Left cardiac atrium (tissue), 4 donors: Measurements from ENCODE around the gene XRCC6. TPM values are rescaled to one million over a fixed set of nuclear protein-coding genes. Genes with fewer than 3 reads are reported as not detected.
"Not testable (repeated sequence)": the region's sequence is repeated elsewhere in the genome, so short reads cannot be mapped to it uniquely, and the experiment has no call there.

ENCODE experiments used
- ATAC-seq, 2 donors: fragments of 200-7000 bp; cut with Tn5 transposase; one replicate each; pipeline ENCODE4 v1.9.1; 2020; ENCODE audit warnings: mild to moderate bottlenecking in 2 of 2, moderate library complexity in 2 of 2
- DNase-seq: peaks from one replicate; pipeline ENCODE4 v3.0.0-alpha.2; 2020
- intact Hi-C, 2 donors: fragments of 100-400 bp; cut with DNase I; formaldehyde crosslinking; loops; one replicate each; pipeline versions ENCODE4 v1.14.1 to v1.15.1; 2022 to 2023
- long read RNA-seq: library from polyadenylated mRNA; unstranded; transcript quantifications from one replicate; pipeline ENCODE4 v2.0.0, GENCODE V29; 2021
- total RNA-seq, 2 donors: library from RNA; stranded (reverse); fragmentation: NEBNext Ultra II Directional; extraction: Animal tissue kit (Norgen Biotek cat#: 25700); gene quantifications; one replicate each; pipeline ENCODE4 v1.2.1, GENCODE V29; 2021
- donor health status: DM: no; HTN: yes; CAD: no.
- donor health status: DM: no; HTN: yes; CAD: no; lungs with severe emphysema.
- donor health status: DM: yes; HTN: yes; CAD: no.
- donor health status: Dilated cardiomyopathy.

The XRCC6 gene
- total RNA-seq, result 100 to 1,000 TPM; 141 to 169 TPM
- long read RNA-seq, transcript XRCC6-202 (13 exons, 2,296 nt), result major isoform, 555 of 598 reads
- long read RNA-seq, transcript XRCC6-201 (12 exons, 2,709 nt), result minor isoform, 19 of 598 reads
- long read RNA-seq, partial matches to known transcripts, result 5 of 598 reads
- long read RNA-seq, other reads (novel, unspliced or antisense), result 18 of 598 reads

DNA sequence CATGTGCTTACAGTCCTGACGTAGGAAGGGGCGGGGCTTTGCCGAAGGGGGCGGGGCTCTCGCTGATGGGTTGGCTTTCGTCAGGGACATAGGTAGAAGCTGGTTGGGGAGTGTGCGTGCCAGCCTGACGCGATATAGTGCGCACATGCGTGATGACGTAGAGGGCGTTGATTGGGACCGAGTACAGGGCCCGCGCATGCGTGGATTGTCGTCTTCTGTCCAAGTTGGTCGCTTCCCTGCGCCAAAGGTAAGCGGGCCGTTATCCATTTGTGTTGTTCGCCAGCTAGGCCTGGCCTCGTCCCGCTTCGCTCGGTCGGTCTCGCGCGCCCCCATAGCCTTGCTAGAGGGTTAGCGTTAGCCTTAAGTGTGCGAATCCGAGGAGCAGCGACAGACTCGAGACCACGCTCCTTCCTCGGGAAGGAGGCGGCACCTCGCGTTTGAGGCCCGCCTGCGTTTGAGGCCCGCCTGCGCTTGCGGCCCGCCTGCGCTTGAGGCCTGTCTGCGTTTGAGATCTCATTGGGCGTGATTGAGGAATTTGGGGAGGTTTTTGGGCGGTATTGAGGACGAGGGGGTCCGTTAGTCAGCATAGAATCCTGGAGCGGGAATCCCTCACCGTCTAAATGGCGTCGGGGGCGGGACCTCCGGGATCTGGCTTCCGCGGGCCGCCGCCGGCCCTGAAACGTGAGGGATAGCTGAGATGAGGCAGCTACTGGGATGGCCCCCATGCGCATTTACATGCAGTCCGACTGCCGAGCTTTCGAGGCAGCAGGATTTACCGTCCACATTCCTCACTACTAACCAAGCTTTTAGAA is at the start of gene XRCC6:
TSS of gene XRCC6 (plus strand) at position 197 of the 812 bp plus-strand sequence. CDS start 710 bp downstream, outside the sequence.
- intact Hi-C loops, result no loop called here
- ATAC-seq (peak; percentile 98), DNase-seq (peak; percentile 100)

DNA sequence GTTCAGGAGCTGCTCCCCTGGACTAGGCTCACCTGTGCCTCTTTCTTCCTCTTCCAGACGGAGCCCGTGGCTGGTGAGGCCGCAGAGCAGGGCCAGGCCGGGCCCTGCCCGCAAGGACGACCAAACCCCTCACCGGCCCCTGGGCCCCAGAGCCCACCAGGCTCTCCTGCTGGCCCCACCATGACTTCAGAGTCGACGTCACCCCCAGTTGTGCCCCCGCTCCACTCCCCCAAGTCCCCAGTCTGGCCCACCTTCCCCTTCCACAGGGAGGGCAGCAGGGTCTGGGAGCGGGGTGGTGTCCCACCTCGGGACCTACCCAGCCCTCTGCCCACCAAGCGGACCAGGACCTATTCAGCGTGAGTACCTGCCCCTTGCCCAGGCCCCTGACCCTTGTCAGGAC is 49.3 kb upstream of the XRCC6 start:
- intact Hi-C loops, result no loop called here
- DNase-seq (no peak), ATAC-seq (no peak)

DNA sequence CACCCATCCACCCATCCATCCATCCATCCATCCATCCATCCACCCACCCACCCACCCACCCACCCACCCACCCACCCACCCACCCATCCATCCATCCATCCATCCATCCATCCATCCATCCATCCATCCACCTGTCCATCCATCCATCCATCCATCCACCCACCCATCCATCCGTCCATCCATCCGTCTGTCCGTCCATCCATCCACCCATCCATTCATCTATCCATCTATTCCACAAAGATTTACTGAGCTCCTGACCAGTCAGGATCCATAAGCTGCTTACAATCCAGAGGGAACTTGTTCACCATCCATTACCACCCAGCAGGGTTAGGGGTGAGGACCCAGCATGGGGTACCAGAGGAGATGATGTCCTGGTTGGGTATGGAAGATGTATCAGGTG is 48.8 kb upstream of the XRCC6 start:
- intact Hi-C loops, result not testable (repeated sequence)

DNA sequence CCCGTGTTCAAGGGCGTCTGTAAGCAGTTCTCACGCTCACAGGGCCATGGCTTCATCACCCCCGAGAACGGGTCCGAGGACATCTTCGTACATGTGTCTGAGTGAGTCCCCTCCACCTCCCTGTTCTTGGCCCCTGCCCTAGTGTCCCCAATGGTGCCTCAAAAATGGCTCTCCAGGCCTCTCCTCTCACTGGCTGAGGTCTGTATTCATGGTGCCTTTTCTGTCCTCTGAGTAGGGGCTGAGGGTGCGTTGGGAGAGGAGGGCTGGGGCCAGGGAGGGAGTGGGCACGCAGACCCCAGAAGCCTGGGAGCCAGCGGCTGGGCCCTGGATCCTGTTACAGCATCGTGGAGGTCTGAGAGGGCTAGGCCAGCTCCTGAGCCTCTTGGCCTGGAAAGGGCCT is 47.4 kb upstream of the XRCC6 start:
- ATAC-seq (no peak), DNase-seq (no peak)
- intact Hi-C loops, result no loop called here

More for the DNA sequence above, 48.8 kb upstream of the XRCC6 start:
- not testable (repeated sequence) for ATAC-seq, DNase-seq

DNA sequence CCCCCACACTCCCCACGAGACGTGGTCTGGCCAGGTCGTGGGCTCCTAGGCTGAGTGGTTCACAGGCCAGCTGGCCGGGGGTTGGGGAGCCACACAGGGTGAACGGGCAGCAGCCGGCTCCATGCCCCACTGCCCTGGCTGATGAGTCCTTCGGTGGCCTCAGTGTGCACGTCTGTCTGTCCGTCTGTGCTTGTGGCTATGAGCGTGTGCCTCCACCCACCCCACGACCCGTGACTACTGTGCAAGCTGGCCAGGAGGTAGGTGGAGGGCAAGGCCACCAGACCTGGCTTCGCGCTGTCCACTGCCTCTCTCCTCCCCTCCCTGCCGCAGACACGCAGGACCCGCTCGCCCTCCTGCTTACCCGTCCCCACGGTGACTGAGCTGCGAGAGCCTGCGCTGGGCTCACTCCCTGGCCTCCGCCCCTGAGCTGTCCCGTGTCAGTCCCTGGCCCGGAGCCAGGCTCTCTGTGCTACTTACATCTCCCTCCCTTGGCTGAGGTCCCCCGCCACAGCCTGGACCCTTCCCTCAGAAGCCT is 46.2 kb upstream of the XRCC6 start:
- intact Hi-C loops, result no loop called here

DNA sequence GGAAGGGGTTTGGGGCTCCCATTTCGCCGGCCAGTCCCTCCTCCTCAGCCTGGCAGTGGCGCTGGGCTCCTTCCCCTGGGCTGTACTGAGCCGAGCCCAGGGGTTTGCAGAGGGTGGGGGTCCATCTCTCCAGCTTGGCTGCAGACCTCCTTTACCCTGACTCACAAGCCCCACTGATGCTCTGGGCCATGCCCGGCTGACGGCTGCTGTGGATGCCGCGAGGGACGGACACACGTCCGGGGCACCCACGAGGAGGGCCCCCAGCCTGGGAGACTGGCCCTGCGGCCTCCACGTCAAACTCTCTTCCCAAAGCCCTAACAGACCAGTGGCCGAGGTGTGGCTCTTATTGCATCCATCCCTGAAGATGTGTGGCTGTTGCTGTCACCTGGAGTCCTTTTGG is 45.6 kb upstream of the XRCC6 start:
- intact Hi-C loops, result no loop called here
- peak in 1 of 2 donors; percentile 1 for ATAC-seq
- DNase-seq, result no peak

More for the DNA sequence above, 46.2 kb upstream of the XRCC6 start:
- DNase-seq (peak; percentile 87), ATAC-seq (peak; percentile 56 to 83)

DNA sequence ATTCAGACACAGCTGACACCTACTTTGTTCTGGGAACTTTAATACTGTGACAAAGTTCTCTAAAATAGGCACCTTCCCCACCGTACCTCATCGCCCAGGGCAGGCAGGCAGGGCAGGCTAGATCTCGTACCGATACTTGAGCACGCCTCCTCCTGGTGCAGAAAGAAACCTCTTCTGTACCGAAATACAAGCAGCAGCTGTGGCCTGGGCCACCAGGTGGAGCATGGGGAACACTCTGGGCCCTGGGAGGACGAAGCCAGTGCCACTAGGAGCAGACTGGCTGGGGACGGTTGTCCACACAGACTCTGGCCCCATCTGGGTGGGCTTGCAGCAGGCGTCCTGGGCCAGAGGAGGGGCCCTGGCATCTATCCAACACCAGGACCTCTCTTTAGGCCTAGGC is 44.2 kb upstream of the XRCC6 start:
- peak; percentile 39 to 65 for ATAC-seq
- intact Hi-C loops, result no loop called here
- DNase-seq, result peak; percentile 62

DNA sequence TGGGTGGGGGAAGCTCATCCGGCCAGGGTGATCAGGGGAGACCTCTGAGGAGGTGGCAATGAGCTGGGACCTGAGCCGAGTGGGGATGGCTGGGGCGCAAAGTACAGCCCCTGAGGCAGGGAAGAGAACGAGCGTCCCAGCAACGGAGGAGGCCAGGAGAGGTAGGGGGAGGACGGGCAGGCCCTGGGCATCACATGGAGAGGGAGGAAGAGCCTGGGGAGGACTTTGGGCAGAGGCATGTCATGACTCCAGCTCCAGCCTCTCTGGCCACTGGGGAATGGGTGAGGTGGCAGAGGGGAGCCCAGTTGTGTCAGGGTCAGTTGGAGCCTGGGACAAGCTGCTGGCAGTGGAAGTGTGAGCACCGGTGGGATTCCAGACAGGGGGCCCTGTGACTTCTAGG is 43.0 kb upstream of the XRCC6 start:
- DNase-seq (no peak), ATAC-seq (no peak)
- intact Hi-C loops, result no loop called here

DNA sequence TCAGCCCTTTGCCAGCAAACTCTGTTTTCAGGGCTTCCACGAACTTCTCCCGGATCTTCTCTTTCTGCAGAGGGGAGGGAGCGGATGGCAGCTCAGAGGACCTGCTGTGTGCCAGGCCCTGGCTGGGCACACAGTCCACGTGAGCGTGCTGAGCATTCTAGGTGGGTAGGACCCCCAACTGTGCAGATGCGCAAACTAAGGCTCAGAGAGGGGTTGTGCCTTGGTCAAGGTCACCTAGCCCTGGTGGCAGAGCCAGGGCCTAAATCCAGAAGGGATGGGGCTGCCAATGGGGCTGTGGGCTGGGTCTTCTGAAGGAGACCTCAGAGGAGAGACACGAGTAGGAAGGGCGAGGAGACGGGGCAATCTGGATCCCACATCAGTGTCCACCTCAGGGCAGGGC is 42.3 kb upstream of the XRCC6 start:
- ATAC-seq (no peak), DNase-seq (no peak)
- intact Hi-C loops, result no loop called here

DNA sequence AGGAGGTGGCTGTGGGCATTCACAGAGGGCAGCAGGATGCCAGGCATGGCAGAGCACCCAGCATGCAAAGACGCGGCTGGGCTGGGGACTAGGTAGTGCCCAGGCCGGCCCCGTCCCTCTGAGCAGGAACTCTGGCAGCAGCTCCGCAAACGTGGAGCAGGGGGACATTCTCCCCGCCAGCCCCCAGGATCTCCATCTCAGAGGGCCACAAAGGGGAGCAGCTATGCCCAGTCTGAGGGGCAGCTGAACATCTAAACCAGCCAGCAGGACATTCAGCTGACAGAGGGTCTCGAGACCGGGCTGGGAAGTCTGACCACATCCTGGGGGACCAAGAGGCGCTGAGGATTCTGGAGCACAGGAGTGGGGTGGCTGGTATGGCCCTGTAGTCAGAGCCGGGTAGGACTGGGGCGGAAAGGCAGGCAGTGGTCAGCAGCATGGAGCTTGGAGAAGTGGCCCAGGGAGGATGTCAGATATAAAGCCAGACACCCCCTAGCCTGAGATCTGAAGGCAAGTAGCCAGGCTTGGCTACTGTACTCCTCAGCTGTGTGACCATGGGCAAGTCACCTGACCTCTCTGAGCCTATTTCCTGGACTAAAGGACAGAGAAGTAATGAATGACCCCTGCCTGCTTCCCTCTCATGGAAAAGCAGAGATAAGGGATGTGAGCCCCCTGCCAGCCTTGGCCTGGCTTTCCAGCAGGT is 41.6 kb upstream of the XRCC6 start:
- intact Hi-C loops, result no loop called here
- ATAC-seq (no peak), DNase-seq (no peak)

DNA sequence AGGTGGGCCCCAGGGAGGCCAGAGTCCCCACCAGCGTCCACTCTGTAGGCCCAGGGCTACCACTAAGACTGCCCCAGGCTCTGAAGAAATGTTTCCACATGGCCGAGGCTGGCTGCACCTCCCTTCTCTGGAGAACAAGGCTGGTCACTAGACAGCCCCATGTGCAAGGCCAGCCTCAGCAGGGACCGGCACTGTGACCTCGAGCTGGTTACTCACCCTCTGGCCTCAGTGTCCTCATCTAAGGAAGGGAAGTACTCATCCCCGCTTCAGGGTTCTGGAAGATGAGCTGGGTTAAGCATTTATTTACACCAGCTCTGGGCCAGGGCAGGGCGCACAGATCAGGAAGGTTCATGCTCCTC is 41.1 kb upstream of the XRCC6 start:
- ATAC-seq (no peak), DNase-seq (no peak)
- intact Hi-C loops, result no loop called here

DNA sequence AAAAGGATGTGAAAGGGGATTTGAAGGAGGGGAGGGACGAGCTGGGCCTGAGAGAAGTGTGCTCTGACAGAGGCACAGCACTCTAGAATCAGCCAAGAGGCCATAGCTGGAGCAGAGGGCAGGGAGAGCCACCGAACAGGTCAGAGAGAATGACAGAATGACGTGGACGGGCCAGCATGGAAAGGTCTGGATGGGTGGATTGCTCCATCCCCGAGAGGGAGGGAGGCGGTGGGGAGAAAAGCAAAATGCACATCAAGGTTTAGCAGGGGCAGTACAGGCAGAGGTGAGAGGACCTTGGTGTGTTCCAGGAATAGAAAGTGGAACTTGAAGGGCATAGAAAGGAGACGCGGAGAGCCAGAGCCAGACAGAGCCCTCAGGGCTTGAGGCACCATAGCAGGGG is 38.4 kb upstream of the XRCC6 start:
- no peak for ATAC-seq
- no peak for DNase-seq
- intact Hi-C loops, result no loop called here

DNA sequence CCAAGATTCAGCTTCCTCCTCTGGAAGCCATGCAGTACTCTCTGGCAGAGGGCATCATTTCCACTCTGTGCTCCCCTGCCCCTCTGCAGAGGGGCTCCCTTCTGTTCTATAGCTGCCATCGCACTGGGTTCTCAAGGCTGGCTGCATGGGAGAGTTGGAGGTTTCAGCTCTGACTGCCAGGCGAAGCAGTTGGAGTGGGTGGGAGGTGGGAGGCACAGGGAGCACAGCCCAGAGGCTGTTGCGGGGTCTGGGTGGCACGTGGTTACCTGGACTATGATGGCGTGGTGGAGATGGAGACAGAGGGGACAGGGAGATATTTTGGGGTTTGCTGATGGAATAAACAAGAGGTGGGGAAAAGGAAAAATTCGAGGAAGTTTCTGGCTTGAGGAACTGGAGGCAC is 36.2 kb upstream of the XRCC6 start:
- DNase-seq, result no peak
- intact Hi-C loops, result no loop called here
- ATAC-seq, result no peak

DNA sequence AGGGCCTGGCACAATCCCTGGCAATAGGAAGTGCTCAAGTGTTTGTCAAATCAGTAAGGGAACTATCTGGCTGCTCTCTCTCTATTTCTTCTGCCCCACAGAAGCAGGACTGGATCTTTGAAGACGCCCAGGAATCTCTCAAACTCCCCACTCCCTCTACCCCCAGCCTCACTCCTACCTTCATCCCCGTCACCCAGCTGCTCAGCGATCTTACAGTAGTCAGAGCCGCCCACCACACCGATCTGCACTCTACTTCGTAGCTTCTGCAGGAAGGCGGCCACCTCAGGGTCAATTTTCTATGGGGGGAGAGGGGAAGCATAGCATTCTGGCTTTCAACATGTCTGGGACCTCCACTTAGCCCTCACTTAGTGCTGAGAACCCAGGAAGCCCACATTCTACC is 35.2 kb upstream of the XRCC6 start:
- DNase-seq, result no peak
- intact Hi-C loops, result no loop called here
- no peak for ATAC-seq

DNA sequence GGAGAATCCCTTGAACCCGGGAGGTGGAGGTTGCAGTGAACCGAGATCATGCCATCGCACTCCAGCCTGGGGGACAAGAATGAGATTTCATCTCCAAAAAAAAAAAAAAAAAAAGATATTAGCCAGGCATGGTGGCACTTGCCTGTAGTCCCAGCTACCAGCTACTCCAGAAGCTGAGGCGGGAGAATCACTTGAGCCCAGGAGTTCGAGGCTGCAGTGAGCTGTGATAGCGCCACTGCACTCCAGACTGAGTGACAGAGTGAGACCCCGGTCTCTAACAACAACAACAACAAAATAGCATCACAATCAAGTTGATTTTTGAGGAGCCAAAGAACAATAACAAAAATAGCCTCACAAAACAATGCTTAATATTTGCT is 33.8 kb upstream of the XRCC6 start:
- intact Hi-C loops, result no loop called here
- no peak for ATAC-seq
- DNase-seq, result no peak

DNA sequence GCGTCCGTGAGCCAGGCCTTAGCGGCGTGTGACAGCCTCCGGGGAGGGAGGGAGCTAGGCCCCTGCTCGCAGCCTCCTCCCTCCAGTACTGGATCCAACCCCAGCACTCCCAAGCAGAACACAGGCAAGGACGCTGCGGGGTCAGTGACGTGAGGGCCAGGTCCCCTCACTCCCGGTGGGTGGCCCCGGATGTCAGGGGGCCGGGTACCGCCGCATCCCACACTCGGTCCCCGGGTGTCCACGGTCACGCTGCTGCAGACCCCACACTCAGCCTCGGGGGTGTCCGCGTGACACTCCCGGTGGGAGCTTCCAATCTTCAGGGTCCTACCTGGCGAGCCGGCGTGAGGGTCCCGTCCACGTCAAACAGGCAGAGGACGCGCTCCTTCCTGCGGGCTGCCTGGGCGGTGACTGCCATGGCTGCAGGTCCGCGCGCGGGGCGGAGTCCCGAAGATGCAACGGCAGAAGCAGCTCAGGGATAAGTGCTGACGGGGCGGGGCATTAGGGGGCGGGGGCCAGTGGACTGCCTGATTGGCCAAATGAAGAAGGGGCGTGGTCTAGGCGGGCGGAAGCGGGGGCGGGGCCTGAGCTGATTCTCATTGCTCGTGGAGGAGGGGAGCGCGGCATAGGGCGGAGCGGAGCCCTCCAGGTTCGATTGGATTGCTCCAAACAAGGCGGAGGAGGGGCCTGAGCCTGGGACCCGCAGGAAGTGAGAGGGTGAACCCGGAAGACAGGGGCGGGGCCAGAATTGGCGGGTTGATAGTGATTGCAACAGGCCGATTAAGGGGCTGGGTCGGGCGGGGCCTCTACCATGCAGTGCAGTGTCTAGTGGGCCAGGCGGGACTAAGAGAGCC is 31.5 kb upstream of the XRCC6 start, which contains the start of gene PMM1:
TSS of gene PMM1 (minus strand) at position 450 of the 851 bp plus-strand sequence. CDS start at position 415, 35 bp downstream.
- intact Hi-C loops, result no loop called here
- ATAC-seq, result peak; percentile 99
- peak; percentile 100 for DNase-seq

DNA sequence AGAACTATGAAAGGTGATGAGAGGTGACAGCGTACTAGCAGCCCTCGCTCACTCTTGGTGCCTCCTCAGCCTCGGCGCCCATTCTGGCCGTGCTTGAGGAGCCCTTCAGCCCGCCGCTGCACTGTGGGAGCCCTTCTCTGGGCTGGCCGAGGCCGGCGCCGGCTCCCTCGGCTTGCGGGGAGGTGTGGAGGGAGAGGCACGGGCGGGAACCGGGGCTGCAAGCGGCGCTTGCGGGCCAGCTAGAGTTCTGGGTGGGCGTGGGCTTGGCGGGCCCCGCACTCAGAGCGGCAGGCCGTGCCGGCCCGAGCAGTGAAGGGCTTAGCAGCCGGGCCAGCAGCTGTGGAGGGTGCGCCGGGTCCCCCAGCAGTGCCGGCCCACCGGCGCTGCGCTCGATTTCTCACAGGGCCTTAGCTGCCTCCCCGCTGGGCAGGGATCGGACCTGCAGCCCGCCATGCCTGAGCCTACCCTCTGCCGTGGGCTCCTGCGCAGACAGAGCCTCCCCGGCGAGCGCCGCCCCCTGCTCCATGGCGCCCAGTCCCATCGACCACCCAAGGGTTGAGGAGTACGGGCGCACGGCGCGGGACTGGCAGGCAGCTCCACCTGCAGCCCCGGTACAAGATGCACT is 27.6 kb upstream of the XRCC6 start:
- DNase-seq, intact Hi-C loops, ATAC-seq: not testable (repeated sequence)

DNA sequence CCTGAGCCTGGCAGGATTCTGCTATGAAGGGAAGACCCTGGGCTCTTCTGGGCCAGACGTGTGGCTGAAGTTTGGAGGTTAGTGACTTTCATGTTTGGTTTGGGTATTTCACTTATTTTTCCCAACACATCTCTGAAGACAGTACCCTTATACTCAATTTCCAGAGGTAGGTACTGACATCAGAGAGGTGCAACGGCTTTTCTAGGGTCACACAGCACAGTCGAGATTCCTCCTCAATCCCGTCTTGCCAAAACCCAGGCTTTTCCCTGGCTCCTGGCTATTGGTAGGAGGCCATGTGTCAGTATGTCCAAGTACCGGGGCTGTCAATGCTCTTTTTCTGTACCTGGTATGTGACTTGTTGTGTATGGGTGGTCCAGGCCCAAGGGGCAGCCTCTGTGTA is 25.4 kb upstream of the XRCC6 start:
- ATAC-seq (no peak), DNase-seq (no peak)
- intact Hi-C loops, result no loop called here
